CD1c-positive myeloid dendritic cell (primary cell): Measurements from ENCODE around the gene HES1.
"Not testable (repeated sequence)": the region's sequence is repeated elsewhere in the genome, so short reads cannot be mapped to it uniquely, and the experiment has no call there.

Experiments
- DNase-seq: peaks from one replicate; pipeline ENCODE4 v3.0.0-alpha.2; 2016; ENCODE audit errors: extremely low spot score

HES1 gene

DNA sequence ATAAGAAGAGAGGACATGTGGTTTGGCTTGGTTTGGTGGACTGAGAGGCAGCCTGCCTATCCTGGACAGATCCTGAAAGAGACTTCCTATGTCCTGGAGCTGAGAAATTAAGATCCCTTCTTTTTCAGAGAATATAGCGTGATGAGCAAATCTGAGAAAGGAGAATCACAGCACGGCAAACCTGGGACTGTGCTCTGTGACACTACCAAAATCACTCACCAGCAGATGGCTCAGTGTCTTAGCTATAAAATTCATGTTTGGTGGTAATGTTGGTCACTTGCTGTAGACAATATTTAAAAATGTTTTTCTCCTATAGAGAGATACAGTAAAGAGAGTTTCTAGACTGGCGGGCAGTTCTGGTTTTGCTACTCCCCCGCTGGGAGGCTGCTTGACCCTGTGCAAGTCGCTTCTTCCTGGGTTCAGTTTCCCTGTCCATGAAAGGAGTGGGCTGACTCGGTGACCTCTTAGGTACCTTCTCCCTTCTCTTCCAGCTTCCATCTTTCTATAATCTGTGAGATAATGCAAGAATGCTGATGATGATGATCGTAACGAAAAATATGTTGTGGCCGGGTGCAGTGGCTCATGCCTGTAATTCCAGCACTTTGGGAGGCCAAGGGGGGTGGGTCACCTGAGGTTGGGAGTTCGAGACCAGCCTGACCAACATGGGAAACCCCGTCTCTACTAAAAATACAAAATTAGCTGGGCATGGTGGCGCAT lies 7.6 kb upstream of the HES1 start:
- DNase-seq: no peak

DNA sequence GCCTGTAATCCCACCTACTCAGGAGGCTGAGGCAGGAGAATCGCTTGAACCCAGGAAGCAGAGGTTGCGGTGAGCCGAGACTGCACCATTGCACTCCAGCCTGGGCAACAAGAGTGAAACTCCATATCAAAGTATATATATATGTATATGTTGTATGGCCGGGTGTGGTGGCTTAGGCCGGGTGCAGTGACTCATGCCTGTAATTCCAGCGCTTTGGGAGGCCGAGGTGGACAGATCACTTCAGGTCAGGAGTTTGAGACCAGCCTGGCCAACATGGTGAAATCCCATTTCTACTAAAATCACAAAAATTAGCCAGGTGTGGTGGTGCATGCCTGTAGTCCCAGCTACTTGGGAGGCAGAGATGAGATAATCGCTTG lies 7.0 kb upstream of the HES1 start:
- not testable (repeated sequence) for DNase-seq

DNA sequence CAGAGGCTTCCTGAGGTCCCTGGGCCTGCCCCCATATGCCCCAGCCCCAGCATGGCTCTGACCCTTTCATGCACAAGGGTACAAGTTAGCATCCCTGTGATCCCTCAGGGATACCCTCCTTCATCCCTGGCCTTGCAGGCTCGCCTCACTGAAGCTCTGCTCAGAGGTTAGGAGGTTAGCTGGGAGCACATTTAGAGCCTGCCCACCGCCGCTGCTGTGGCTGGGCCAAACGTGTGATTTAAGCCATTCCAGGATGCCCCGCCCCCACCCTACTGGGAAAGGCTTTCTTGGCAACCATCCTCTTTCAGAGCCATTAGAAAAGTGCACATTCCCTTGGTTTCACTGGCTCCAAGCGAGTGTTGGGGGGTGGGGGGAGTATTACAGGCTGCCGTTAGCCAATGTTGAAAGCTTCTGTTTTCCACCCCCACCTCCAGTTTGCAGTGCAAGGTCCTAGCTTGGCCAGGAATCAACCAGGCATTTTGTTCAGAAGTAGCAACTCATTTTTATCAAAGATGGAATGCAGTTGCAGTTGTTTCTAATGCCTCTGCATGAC lies 6.3 kb upstream of the HES1 start:
- no peak for DNase-seq

DNA sequence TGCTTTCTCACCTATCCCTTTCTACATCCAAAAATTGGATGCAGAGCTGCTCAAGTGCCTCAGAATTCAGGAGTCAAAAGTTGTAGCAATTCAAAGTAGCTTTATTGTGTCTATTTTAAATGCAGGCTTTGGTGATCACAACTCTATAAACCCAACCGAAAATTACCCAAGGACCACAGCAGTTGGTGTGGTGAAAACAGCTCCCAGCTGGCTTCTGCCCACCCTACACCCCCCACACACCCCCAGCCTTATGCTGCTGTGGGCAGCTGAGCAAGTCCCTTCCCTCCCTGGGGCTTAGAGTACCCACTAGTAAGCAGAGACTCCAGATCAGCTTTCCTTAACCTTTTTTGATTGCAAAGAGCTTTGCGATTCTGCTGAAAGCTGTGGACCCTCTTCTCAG lies 5.8 kb upstream of the HES1 start:
- no peak for DNase-seq

DNA sequence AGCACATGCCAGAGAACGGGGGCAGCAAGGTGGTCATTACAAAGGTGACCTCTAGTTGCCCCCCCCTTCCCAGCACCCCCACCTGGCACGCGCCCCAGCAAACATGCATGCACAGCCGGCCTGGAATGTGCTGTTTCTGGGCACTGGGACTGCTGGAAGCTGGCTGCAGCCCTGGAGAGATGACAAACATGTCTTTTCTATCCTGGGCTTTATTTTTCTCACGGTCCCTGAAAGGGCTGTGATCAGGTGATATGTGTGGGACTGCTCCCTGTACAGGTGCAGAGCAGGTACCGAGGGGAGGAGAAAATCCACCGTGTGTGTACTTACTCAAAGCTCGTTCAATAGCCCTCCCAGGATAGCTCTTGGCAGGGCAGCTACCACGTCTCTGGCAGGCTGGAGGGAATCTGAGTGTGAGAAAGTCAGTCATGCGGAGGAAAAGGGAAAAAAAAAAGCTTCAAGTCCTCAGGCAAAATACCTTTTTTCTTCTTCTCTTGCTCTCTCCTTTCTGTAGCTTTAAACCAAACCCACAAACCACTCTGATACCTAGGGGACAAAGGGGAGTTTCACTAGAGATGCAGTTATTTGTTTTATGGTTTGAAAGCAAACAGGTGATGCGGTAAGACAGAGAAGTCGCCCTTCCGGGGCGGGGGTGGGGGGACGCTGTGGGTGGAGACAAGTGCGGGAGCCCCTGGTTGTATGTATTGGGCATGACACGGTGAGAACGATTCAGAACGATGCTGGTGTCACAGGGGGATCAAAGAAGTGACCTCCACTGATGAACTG lies 5.0 kb upstream of the HES1 start:
- no peak for DNase-seq

DNA sequence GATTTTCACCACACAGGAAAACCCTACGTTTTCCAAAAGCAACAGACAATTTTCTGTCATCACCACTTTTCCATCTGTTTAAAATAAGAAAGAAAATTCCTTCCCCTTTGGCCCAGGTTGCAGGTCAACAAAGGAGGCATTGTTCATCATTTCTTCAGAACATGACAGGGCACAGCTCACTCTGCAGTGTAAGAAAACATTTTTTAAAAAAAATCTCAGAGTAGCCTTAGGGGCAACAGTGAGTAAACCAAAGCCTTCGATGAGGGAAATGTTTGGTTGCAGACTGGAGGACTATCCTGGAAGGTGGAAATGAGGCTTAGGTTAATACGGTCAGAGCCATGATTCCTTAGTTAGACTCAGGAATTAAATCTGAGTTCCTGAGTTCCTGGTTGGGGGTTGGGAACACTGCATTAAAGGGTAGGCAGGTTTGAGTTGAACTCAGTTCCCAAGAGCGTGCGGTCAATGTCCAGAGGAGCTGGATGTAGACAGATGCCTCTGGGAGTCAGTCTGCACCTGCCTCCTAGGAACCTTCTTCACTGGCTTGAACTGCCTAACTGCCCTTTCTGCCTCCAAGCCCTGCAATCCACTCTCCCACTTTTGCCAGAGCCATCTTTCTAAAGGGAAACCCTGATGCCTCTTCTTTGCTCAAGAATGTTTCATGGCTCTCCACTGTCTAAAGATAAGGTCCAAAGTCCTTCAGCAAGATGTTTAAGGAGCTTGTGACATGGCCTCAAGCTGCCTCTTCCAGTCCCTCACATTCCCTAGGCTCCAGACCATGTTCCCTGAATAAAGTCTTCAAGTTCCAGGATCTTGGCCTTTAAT lies 3.3 kb upstream of the HES1 start:
- no peak for DNase-seq

DNA sequence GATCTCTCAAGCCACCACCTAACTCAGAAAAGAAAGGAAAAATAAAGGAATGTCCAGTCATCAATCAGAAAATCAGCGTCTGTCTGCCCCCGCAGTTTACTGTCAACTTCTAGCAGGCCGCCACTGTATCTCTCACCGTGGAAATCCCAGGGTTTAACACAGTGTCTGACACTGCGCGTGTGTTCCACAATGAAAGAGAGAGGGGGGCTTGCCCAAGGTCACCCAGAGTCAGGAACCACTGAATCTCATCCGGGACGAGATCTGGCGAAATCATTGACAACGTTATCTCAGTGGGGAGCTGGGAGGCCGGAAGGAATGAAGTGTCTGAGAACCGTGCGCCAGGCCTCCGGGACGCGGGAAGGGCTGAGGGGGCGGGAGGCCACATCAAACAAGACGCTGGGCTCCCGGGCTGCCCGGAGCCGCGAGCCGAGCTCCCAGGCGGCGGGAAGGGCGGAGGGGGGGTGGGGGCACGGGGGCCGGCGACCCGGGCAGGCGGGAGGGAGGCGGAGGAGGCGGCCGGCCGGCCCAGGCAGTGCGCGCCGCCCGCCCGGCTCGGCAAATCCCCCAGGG lies 2.2 kb upstream of the HES1 start:
- peak; percentile 22 for DNase-seq

DNA sequence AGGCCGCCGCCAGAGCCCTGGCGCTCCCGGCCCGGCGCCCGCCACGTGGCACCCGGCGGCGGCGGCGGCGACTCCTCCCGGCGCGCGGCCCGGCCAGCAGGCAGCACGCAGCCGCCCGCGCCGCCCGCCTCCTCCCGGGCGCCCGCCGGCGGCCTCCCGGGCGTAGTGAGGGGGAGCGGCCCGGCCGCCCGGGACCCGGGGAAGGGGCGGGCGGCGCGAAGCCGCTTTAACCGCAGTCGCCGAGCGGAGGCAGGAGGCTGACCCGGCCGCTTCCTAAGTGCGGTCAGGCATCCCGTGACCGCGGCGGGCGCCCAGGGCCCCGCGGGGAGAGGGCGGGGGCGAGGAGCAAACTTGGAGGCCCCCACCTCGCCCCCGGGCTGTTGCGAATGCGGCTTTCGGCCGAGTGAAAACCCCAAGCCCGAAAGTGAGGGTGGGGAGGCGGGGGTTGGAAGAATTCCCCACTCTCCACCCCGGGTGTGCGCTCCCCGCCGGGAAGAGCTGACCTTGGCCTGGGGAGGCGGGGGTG lies 1.7 kb upstream of the HES1 start:
- DNase-seq: peak; percentile 87

DNA sequence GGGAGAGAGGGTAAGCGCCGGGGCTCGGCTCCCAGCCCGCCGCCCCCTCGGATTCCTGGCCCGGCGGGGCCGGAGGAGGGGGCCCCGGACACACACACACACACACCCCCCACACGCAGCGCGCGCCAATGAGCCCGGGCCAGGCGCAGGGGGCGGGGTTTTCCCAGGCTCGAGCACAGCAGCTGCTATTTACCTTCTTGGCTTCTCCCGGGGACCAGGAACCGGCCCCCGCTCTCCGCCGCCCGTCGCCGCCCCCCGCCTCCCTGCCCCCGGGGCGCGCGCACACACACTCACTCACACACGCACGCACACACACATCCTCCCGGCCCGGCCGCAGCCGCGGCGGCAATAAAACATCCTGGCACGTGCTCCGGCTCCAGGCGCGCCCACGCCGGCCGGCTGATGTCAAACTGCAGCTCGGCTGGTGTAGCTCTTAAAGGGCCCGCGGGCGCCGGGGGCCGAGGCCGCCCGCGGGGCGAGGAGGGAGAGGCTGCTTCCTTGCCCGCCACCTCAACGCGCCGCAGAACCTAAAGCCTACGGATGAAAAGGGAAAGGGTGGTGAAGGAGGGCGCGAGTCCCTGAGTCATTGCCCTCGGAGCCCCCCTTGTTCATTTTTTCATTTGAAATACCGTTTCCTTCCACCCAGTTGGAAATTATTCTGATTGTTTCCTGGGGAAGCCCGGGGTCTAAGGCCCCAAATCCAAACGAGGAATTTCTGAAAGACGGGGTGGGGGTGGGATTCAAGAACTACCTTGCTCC lies 1.0 kb upstream of the HES1 start:
- peak; percentile 94 for DNase-seq

DNA sequence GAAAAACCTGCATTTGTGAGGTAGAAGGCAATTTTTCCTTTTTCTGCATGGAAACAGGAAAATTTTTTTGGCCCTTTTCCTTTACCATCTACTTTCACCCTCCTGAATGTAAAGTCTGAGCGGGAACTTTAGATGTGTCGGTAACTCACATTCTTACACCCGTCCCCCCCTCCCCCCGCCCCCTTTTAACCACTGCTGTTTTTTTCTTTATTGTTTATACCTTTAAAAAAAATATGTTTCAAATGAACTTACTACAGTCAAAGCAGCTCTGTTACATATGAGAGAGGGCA lies 487 bp upstream of the HES1 start:
- DNase-seq: no peak

DNA sequence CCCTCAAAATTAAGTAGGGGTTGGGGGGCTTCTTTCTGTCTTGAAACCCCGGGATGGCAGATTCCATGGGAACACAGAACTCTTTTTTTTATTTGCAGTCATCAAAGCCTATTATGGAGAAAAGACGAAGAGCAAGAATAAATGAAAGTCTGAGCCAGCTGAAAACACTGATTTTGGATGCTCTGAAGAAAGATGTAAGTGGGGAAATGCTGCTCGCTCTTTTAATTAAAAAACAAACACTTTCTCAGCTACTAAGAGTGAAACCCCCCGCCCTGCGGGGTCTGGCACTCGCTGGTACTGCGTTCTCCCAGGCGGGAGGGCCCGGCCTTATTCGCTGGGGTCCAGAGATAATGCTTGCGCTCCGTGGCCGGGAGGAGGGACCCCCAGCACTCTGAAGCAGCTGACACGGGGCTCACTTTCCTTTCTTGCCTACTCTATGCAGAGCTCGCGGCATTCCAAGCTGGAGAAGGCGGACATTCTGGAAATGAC lies 615 bp downstream of the HES1 start:
- DNase-seq: no peak

DNA sequence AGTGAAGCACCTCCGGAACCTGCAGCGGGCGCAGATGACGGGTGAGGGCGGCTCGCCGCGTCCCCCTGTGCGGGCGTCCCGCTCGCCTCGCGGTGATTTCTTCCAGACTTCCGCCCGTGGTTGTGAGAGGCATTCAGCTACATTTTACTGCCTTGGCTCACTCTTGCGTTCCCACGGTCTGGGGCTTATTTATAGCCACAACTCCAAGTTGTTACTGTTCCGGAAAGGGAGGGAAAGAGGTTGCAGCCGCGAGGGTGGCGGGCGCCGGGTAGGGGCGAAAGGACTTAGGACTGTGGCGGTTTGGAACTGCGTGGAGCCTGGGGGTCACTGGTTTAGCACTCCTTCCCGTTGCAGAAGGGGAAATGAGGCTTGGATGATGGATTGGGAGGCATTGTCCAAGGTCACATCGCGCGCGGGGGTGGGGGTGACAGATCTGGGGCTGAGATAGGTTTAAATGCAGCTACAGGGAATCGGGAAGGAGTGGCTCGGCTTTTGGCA lies 1.1 kb downstream of the HES1 start:
- DNase-seq: no peak

DNA sequence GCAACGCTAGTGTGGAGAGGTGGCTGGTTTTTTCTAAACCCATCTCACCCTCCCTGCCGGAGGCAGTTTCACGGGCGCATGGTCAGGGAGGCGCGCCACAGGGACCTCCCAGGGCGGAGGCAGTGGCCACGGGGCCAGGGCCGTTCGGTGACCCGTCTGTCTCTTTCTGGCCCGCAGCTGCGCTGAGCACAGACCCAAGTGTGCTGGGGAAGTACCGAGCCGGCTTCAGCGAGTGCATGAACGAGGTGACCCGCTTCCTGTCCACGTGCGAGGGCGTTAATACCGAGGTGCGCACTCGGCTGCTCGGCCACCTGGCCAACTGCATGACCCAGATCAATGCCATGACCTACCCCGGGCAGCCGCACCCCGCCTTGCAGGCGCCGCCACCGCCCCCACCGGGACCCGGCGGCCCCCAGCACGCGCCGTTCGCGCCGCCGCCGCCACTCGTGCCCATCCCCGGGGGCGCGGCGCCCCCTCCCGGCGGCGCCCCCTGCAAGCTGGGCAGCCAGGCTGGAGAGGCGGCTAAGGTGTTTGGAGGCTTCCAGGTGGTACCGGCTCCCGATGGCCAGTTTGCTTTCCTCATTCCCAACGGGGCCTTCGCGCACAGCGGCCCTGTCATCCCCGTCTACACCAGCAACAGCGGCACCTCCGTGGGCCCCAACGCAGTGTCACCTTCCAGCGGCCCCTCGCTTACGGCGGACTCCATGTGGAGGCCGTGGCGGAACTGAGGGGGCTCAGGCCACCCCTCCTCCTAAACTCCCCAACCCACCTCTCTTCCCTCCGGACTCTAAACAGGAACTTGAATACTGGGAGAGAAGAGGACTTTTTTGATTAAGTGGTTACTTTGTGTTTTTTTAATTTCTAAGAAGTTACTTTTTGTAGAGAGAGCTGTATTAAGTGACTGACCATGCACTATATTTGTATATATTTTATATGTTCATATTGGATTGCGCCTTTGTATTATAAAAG lies 1.8 kb downstream of the HES1 start:
- DNase-seq: peak; percentile 71

DNA sequence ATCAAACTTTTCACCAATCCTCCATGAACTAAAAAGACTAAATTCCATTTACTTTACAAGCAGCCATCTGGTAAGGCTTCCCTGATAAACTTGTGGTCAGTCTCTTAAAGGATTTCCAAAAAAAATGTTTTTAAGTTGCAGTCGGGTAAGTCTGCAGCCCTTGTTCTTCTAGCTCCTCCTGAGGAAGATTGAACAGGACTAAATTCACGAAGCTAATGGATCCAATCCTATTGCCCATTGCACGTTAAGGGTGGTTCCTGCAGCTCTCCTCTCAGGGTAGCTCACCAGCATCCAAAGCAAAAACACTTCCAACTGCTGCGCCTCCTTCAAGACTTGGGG lies 2.8 kb downstream of the HES1 start:
- DNase-seq: no peak

DNA sequence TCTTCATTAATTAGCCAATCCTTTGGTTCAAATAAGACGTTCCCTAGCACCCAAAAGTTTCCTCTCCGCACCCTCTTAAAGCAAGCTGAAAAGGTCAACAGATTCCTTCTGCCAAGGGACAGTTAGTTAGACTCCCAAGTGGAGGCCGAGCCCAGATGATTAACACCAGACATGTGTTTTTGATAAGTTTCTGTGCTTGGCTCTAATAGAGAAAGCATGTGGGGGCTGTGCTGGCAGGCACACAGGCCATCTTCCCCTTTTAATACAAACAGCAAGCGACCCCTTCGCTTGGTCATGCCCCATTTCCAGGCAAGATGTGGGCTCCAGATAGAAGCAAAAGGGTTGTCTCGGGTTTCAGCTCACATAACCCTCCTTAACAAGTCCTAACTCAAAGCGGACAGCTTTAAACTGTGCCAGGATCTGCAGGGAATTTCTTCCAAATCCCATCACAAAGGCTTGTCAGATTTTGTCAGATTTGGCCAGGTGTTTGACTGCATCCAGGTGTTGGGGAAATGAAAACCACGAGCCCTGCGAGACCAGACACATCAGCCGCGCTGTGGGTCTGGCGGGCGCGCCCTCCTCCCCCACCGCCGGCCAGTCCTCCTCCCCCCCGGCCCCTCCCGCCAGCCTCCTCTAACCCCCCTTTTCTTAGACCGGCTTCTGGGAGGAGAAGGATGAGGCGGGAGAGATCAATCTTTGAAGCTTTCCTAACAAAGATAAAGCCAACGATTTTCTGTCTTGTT lies 3.3 kb downstream of the HES1 start:
- DNase-seq: no peak

DNA sequence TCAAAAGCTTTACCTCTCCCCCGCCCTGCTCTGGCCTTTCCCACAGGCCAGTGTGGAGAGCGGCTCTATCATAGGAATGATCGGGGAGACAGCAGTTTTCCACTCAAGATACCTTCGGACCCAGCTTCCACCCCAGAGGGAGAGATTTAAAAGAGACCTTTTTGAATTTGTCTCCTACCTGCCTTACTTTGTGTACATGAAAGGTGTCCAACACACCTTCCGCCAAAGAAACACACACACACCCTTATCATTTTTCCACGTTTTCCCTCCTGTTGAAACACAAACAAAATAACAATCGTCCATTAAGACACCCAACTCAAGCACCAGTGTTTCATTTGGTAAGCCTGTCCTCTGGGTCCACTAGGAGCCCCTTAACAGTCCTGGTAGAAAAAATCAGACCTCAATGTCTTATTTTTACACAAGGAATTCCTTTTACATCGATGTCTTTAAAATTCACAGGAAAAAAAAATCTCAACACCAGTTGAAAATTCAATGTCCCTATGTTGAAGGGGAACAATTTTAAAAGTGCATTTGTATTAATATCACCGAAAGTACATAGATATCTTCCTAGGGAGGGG lies 4.0 kb downstream of the HES1 start:
- no peak for DNase-seq

DNA sequence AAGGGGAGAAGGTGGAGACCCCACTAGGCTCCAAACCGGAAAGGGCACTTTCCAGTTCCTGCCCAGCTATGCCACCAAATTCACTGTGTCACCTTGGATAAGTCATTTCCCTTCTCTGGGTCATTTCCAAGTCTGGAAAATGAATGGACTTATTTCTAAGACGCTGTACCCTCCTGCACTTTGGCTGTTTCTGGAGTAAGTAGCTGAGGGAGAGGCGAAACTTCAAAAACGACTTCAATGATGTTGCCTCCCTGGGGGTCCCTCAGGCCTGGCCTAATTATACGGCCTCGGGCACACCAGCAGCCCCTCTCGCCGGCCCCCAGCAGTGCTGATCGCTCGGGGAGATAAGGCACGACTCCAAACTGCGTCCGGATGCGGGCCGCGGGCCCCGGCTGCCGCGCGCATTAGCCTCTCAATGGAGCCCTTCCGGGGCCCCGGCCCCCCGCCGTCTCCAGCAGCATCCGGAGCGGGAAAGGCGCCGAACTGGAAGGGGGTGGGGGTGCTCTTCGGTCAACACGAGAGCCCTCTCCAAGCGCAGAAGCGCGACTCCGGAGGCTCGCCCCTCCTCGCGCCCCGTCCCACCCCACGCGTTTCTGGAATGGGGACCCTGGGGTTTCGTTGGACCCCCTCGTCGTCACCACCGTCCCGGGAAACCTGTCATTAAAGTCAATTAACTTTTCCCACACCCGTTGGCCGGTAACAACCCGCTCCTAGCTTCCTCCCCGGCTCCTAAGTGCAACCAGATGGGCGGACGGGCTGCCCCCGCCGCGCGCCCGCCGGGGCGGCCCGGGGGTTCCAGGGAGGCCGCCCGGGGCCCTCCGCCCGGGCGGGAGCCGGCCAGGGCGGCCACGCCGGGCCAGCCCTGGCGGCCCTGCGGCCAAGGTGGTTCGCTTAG lies 4.8 kb downstream of the HES1 start:
- DNase-seq: no peak
